HG02571 (cell line): Measurements from ENCODE around the gene SYNE1.
"Not testable (repeated sequence)": the region's sequence is repeated elsewhere in the genome, so short reads cannot be mapped to it uniquely, and the experiment has no call there.

ENCODE experiments used
- ATAC-seq: cut with Tn5 transposase; IDR thresholded peaks from one replicate; pipeline ENCODE4 v1.9.1; 2021; ENCODE audit warnings: mild to moderate bottlenecking, moderate library complexity; ENCODE audit not compliant: unreplicated experiment

The SYNE1 gene

GRCh38 chr6:152435816-152436215 lies 201.3 kb downstream of the SYNE1 start:
- no peak for ATAC-seq

- no peak for ATAC-seq
These were observed 204.4 kb downstream of the SYNE1 start for GRCh38 chr6:152432758-152433157.

- ATAC-seq, result no peak
These were observed 209.0 kb downstream of the SYNE1 start for GRCh38 chr6:152428126-152428525.

- ATAC-seq, result no peak
These were observed 210.9 kb downstream of the SYNE1 start for GRCh38 chr6:152426276-152426675.

- no peak for ATAC-seq
These were observed 213.7 kb downstream of the SYNE1 start for GRCh38 chr6:152423216-152424103.

GRCh38 chr6:152421496-152421895 lies 215.7 kb downstream of the SYNE1 start:
- ATAC-seq, result not testable (repeated sequence)

GRCh38 chr6:152420696-152421095 lies 216.5 kb downstream of the SYNE1 start:
- no peak for ATAC-seq

GRCh38 chr6:152418551-152418950 lies 218.6 kb downstream of the SYNE1 start:
- no peak for ATAC-seq

- no peak for ATAC-seq
These were observed 220.5 kb downstream of the SYNE1 start for GRCh38 chr6:152416652-152417051.

GRCh38 chr6:152404936-152405595 lies 232.1 kb downstream of the SYNE1 start:
- ATAC-seq, result no peak

- no peak for ATAC-seq
These were observed 232.9 kb downstream of the SYNE1 start for GRCh38 chr6:152404086-152404857.

- ATAC-seq, result no peak
These were observed 234.4 kb downstream of the SYNE1 start for GRCh38 chr6:152402791-152403190.

- ATAC-seq, result no peak
These were observed 235.2 kb downstream of the SYNE1 start for GRCh38 chr6:152401978-152402377.

GRCh38 chr6:152399399-152399798 lies 237.8 kb downstream of the SYNE1 start:
- no peak for ATAC-seq

GRCh38 chr6:152398993-152399392 lies 238.2 kb downstream of the SYNE1 start:
- no peak for ATAC-seq

GRCh38 chr6:152398316-152398715 lies 238.8 kb downstream of the SYNE1 start:
- no peak for ATAC-seq

GRCh38 chr6:152394303-152394702 lies 242.9 kb downstream of the SYNE1 start:
- ATAC-seq, result no peak

- no peak for ATAC-seq
These were observed 245.8 kb downstream of the SYNE1 start for GRCh38 chr6:152391179-152391880.

GRCh38 chr6:152387091-152387490 lies 250.1 kb downstream of the SYNE1 start:
- ATAC-seq, result no peak

- ATAC-seq, result no peak
These were observed 251.0 kb downstream of the SYNE1 start for GRCh38 chr6:152386131-152386530.
